GM18517 (cell line): ENCODE measurements around the gene GPRC5C.

ENCODE experiments used
- ATAC-seq: cut with Tn5 transposase; IDR thresholded peaks from one replicate; pipeline ENCODE4 v1.9.1; 2021; ENCODE audit warnings: mild to moderate bottlenecking, moderate library complexity; ENCODE audit not compliant: unreplicated experiment

Gene GPRC5C, protein sequence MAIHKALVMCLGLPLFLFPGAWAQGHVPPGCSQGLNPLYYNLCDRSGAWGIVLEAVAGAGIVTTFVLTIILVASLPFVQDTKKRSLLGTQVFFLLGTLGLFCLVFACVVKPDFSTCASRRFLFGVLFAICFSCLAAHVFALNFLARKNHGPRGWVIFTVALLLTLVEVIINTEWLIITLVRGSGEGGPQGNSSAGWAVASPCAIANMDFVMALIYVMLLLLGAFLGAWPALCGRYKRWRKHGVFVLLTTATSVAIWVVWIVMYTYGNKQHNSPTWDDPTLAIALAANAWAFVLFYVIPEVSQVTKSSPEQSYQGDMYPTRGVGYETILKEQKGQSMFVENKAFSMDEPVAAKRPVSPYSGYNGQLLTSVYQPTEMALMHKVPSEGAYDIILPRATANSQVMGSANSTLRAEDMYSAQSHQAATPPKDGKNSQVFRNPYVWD

DNA sequence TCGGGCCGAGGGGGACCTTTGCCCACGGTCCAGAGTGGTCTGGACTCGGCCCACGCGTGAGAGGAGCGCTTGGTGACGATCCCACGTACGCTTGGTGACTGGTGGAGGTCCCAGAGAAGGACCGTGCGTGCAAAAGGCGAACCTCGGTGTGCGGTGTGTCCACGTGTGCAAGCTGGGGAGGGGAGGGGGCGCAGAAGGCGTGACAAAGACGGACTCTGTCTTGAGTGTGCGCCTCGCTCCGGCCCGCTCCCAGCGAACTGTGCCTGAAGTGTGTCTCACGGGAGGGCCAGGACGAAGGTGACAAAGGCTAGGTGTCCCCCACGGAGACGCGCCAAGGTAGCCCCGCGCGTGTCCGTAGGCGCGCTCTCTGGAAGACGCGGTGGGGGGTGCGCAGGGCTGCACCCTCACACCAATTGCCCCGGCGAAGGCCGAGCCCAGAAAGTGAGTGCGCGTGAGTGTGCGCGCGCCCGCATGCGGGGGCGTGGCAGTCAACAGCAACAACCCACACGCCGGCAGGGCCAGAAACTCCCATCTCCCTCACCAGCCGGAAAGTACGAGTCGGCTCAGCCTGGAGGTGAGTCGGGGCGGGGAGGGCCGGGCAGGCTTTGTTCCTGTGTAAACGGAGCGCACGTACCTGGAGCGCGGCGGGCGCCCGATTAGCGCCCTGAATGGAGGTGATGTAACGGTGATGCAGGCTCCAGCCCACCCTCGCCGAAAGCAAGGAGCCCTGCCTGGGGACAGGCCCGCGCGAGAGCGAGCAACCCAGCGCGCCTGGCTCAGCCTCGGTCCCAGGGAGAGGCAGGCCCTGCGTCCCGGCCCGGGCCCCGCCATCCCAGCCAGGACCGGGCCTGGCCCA is at the start of gene GPRC5C:
Gene GPRC5C (plus strand): TSS at position 521 of the 856 bp plus-strand sequence. CDS start 7,689 bp downstream, outside the sequence.
- no peak for ATAC-seq

DNA sequence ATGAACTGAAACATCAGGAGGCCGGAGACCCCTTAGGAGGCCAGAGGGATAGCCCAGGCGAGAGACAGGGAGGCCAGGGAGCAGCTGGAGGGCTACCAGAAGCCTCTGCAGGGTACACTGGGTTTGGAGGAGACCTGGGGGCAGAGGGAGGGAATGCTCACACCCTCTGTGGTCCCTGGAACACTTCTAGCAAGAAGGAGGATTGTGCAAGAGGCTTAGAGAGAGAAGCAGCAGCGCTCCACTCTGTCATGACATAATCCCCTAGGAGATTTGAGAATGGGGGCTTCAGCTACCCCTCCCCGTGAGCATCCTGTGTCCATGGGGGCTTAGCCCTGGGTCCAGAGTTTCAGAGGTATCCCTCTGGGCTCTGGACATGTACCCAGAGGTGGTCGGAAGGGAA is 48.7 kb upstream of the GPRC5C start:
- no peak for ATAC-seq

DNA sequence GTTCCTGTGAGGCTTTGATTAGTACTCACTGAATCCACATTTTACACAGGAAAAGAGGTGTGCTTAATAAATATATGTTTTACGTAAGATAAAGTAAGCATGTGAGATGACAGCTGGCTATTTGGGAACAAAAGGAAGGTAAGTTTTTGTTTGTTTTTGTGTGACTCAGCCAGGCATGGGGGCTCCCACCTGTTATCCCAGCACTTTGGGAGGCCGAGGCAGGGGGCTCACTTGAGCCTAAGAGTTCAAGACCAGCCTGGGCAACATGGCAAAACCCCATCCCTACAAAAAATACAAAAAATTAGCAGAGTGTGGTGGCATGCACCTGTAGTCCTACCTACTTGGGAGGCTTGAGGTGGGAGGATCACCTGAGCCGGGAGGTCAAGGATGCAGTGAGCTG is 46.7 kb upstream of the GPRC5C start:
- ATAC-seq: no peak

DNA sequence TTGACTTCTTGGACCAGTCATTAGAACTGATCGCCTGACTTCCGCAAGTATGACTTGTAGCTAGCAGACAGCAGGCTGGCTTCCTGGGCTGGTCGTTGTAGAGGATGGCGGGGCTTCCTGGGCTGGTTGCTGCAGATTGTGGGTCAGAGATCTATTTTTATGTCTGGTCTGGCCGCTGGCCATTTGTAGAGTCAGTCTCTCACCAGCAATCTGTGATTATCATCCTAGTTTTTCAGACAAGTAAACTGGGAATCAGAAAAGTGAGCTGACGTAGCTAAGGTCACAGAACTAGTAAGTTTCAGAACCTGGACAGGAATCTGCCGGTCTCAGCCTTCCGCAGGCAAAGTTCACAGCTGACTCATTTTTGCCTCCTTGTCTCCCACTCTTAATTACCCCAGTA is 45.5 kb upstream of the GPRC5C start:
- ATAC-seq: no peak

DNA sequence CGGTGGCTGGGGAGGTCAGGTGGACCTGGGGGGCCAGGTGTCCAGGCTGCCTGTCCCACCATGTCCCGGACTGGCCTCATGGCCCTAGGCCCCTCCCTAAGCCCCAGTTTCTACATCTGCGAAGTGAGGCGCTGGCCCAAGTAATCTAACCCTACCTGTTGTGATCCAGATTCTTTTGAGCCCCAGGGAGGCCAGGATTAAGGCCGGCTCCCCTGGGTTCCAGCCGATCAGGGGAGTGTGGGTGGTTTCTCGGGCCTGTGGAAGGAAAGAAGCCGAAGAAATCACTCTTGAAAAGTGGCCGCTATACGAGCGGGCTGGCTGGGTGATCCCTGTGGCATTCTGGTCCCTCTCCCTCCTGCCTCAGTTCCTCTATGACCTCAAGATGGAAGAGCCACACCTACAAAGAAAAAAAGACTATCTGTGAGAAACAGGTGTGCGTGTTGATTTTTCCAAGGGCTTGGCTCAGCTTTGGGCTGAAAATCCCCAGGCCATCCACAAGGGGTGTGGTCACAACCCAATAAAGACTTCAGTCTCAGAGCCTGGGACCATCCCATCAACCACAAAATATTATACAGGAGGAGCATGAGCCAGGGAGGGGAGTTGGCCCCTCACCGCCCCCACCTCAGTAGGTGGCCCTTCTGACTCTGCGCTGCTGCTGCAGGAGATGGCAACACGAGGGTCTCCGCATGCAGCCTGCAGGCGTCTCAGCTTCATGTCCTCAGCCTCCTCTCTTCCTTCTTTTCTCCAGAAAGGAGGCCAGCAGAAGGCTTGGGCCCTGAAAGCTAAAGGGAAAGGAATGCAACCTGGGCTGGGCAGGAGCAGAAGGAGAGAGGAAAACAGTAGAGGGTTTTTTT is 44.3 kb upstream of the GPRC5C start:
- no peak for ATAC-seq

DNA sequence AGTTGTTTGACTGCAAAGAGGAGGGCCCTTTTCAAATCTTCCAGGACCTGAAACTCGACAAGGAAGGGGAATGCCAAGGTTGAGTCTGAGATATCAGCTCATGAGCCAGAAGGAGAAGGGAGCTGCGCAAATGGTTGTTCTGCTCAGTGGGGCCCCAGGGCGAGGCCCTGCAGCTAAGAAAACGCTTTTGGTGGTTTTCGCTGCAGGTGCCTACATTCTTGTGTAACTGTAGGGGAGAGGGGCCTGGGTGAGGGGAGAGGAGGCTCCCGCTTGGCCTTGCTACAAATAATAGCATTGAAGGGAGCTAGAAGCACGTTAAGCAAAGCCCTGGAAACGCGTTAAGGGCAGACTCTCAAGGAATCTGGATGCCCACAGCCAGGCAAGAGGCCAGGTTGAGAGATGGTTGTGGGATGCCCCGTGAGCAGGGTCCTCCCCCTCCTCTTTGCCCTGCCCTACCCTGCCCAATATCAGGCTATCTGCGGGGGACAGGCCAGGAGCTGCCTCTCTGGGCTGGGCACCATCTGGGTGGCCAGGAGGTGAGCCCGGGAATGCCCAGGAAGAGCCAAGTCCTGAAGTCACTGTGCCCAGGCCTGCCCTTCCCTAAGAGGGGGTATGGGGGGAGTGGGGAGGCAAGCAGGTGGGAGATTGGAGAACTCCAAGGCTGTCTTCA is 42.7 kb upstream of the GPRC5C start:
- ATAC-seq: no peak

DNA sequence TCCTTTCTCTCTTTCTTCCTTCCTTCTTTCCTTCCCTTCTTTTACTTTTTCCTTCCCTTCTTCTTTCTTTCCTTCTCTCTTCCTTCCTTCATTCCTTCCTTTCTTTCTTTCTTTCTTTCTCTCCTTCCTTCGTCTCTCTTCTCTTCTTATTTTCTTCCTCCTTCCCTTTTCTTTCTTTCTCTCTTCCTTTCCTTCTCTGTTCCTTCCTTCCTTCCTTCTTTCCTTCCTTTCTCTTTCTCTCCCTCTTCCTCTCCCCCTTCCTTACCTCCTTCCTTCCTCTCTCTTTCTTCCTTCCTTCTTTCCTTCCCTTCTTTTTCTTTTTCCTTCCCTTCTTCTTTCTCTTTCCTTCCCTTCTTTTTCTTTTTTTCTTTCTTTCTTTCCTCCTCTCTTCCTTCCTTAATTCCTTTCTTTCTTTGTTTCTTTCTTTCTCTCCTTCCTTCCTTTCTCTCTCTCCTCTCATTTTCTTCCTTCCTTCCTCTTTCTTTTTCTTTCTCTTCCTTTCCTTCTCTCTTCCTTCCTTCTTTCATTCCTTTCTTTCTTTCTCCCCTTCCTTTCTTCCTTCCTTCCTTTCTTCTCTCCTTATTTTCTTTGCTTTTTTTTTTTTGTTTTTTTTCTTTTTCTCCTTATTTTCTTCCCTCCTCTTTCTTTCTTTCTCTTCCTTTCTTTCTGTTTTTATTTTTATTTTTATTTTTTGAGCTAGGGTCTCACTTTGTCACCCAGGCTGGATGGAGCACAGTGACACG is 41.8 kb upstream of the GPRC5C start:
- ATAC-seq: no peak

DNA sequence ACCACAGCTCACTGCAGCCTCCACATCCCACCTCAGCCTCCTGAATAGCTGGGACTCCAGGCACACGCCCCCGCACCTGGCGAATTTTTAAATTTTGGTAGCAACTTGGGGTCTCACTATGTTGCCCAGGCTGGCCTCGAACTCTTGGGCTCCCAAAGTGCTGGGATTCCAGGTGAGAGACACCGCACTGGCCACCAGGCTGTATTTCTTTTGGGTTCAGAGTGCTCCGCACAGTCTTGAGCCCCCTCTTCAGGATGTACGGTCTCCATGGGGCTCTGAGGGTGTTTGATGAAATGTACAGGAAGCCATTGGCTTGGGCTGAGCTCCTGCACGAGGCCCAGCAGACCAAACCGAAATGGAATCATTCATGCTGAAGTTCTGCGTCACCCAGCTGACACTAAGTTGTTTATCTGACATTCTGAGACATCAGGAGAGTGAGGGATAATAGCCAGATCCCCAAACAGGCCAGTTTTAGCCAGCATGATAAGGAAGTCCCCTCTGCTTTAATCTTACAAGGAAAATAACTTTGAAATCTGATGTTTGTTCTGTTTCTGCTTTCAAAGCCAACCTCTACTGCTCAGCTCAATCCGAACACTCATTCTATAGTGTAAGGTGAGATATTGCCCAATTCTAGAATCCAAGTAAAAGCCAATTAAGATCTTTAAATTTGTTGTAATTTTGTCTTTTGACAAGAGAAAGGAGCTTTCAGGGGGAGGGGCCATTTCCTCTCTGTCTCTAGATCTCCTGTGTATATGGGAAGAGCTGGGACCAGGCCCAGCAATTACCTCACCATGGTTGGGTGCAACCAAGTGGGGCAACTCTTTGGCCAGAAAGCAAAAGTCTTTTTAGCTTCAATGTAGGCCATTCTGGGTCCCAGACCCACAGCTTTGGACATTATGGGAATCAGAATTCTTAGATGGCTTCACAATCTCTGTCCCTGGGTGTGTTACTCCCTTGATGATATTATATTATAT is 40.9 kb upstream of the GPRC5C start:
- no peak for ATAC-seq

DNA sequence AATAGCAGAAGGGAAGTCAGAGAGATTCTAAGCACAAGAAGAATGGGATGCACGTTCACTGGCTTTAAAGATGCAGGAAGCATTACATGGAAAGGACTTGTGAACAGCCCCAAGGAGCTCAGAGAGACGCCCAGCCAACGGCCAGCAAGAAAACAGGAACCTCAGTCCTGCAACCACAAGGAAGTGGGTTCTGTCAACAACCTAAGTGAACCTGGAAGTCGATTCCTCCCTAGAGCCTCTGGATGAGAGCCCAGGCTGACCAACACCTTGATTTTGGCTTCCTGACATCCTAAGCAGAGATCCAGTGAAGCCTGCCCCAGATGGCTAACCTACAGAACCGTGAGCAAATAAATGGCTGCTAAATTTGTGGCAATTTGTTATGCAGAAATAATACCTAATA is 40.1 kb upstream of the GPRC5C start:
- ATAC-seq: no peak

DNA sequence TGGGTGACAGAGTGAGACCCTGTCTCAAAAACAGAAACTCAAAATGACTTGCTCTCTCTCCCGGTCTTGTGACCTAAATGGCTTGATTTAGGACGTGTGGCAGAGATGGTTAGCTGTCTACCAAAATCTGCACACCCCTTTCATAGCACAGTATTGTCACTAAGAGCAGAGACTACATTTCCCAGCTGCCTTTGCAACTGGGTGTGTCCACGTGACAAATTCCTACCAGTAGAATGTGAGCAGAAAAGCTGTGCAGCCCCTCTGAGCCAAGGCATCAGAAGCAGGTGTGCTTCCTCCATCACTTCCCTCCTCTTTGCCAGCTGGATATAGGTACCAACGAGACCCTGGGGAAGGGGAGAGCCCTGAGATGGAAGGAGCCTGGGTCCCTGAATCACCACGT is 39.0 kb upstream of the GPRC5C start:
- no peak for ATAC-seq

DNA sequence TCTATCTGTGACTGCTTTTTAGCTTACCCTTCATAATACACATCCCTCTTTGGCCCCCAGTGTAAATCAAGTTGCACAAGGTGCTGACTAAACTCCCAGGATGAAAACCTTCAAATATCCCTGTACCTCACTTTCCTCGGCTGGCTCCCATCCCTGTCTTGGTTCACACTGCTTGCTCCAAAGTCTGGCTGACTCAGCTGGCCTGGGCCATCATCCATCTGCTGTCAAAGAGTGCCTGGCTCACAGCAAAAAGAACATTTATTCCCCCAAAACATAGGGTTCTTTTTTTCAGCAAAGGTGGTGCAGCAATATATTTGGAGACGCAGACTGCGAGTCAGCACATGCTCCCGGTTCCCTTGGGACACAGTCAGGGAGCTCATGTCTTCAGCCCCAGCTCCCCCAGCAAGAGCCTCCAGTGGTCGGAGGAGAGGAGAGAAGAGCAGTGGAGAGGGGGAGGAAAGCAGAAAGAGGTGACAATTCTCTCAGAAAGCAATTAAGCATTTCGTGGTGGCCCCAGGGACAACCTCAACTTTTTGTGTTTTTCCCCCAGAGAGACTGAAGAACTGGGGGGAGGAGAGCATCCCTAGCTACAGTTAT is 38.4 kb upstream of the GPRC5C start:
- ATAC-seq: no peak

DNA sequence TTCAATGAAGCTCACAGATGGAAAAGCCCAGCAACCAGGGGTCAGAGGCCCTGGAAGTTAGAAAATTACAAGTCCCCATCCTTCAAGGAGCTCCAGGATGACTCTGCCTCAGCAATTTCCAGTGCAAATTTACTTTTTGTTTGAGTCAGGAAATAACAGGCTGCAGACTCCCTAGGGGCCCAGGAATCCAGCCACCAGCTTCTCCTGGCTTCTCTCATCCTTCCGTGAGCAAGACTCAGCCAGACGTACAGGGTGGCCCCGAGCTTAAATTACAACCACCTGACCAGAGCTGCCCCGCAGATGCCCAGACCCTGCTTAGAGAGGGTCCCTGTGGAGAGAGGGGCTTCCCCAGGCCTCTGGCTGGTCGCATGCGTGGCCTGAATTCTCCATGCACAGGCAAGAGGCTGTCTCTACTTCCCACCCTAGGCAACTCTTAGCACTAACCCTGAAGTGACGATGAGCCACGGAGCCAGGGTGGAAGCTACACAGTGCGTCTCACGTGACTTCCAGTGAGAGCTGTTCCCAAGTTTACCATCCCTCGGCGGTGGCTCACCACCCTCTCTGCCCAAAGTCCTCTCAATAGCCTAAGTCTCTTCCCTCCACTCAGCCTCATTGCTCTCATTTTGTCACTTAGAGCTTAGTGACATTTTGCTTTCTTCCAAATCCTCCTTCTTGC is 37.5 kb upstream of the GPRC5C start:
- no peak for ATAC-seq

DNA sequence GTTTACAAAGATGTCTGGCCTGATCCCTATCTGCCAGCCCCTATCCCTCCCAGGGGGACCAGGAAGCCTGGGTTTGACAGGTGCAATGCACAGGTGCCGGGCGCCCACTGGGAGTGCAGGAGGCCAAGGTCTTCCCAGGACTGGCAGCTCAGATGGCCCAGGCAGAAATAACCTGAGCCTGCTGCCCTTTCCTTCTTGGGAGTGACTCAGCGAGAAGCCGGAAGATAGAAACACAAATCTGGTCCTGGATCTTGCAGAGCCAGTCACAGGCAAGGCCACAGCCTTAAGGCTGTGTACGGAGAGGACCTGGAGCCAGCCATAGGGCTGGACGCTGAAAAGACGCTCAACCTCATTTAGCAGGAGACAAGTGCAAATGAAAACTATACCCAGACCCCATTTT is 36.9 kb upstream of the GPRC5C start:
- no peak for ATAC-seq

DNA sequence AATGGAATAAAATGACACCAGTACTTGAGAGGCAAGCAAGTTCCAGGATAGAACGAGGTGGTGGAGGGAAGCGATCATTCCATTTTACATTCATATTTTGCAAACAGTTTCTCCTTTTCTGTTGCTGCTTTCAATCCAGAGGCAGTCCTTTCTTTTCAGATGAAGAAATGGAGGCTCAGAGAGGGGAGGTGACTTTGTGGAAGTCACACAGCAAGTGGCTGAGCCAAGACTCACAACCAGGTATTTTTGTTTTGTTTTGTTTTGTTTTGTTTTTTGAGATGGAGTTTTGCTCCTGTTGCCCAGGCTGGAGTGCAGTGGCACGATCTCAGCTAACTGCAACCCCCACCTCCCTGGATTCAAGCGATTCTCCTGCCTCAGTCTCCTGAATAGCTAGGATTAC is 35.3 kb upstream of the GPRC5C start:
- ATAC-seq: no peak

DNA sequence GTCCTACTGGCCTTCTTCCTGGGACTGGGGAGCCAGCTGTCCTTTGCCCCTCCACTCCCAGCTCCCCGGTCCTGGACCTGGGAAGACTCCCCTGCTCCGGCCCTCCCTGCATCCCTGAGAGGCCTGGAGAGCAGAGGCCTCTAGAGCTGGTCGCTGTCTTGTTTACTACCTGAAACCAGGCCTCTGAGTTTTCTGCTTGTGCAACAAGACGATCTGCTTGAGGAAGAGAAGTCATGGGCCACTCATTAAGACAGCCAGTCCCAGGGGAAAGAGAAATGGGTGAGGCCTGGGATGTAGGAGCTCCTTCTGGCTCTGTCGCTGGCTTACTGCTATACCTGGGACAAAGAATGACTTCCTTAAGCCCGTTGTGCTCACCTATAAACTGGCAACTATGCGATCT is 29.8 kb upstream of the GPRC5C start:
- no peak for ATAC-seq

DNA sequence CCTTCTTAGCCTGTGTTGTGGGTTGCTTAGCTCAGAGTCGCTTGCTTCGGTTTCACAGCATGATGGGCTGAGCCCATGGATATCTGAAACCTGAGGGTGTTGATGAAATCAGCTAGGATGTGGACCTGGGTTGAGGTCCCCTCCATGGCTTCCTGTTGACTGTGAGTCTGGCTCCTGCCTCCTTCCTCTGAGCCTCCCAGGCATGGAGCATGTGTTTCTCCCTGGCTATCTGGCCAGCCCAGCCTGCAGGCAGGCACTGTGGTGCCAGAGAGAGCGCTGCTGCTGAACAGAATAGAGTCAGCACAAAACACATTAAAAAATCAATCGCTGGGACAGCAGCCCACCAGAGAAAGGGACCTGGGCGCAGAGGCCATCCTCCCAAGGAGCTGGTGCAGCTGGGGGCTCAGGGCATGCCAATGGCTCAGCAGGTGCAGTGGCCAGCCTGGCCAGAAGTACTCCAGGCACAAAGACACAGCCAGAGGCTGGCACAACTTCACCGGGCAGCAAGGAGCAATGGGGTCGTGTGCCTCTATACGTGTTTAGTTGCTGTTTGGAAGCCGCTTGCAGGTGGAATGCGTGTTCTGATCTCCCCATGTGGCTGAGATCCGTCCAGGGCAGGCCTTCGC is 28.3 kb upstream of the GPRC5C start:
- no peak for ATAC-seq

DNA sequence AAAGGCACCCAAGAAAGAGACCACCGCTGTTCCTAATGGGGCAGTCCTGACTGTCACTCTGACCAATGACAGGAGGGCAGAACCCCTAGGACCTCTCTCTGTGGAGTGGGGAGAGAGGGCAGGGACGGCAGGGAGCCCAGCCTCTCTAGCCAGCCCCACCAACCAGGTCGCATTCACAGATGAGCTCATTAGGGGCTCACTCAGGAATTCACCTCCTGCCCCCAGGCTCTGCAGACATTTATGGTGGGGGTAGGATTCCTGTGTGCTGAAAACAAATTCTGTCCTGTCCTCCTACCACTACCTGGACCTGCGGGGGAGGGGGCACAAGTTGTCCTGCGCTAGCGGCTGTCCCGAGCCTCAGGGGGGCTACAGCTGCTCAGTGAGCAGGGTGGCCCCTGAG is 27.7 kb upstream of the GPRC5C start:
- no peak for ATAC-seq
